COR-L47 (cell line): ENCODE measurements around the gene USP22.

Source experiments
- DNase-seq: peaks from one replicate; lab custom pipeline; 2025; lab: John Stamatoyannopoulos, UW

USP22 gene

DNA sequence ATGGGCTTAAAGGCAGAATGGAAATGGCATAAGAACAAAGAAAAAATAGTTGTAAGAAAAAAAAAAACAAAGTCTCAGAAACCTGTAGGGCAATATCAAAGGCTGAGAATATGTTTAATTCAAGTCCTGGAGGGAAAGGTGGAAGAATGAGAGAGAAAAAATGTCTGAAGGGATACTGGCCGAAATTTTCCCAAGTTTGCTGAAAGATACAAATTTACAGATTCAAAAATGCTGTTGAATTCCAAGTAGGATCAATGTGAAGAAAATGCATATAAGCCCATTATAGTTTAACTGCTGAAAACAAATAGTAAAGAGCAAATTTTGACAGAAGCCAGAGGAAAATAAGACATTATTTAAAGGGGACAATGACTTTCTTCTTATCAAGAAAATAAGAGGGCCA, 6.6 kb upstream of the USP22 start:
- DNase-seq, result no peak

DNA sequence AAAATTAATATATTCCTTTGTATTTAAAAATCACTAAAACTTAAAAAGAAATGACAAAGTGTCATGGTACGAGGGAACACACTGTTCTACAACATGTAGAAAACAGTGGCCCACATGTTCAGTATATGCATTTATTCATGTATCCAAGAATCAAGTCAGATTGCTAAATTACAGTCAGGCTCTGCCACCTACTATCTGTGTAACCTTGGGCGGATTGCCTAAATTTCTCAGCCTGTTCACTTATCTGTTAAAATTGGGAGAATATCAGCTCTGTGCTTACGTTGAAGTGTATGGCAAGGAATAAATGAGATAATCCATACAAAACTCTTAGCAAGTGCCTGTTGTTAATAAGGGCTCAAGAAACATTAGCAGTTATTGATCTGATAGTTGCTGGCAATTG, 3.4 kb upstream of the USP22 start:
- no peak for DNase-seq

DNA sequence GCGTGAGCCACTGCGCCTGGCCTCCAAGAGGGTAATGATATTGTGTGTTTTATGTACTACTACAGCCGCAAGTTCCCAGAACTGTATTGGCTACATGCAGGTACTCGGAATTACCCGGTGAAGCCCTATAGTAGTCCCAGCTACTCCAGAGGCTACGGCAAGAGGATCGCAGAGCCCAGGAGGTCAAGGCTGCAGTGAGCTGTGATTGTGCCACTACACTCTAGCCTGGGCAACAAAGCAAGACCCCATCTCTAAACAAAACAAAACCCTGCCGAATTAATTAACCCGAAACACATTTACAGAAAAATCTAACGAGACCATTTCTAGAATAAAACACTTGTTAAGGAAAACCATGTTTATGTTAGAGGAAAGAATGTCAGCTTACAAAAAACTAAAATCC, 2.2 kb upstream of the USP22 start:
- no peak for DNase-seq

DNA sequence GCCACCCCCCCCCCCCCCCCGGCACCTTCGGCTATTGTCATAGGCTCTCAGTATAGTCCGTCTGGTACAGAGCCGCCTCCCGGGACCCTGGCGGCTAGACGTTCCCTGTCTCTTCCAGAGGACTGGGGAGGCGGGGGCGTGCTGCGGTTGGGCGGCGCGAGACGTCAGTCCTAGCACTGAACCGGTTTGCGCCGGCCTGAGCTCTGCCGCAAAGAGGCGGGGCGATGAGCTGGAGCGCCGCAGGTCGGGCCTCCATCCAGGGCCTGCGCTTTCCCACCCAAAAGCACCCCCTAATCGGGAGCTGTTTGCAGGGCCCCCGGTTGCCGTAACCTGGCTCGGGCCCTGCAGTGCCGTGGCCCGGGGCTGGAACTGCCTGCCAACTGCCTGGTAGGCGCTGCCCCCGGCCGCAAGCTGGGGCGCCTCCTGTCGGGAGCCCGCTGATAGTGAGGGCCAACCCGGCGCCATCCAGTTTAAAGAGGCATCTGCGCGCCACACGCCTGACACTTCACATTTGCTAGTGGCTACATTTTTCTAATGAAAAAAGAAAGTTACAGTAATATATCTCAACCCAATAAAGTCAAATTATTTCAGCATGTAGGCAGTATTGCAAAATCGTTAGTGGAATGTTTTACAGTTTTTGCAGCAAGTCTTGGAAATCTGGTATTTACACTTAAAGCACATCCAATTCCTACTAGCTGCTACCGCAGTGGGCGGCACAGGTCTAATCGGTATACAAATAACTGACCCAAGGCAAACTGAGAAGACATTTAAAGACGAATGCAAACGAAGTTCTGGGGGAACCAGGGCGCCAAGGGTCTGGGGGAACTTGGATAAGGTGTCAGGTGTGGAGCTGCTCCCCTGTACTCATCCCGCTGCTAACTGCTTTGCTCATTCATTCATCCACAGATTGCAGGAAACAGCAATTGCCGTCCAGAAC, 753 bp upstream of the USP22 start:
- peak; percentile 93 for DNase-seq

DNA sequence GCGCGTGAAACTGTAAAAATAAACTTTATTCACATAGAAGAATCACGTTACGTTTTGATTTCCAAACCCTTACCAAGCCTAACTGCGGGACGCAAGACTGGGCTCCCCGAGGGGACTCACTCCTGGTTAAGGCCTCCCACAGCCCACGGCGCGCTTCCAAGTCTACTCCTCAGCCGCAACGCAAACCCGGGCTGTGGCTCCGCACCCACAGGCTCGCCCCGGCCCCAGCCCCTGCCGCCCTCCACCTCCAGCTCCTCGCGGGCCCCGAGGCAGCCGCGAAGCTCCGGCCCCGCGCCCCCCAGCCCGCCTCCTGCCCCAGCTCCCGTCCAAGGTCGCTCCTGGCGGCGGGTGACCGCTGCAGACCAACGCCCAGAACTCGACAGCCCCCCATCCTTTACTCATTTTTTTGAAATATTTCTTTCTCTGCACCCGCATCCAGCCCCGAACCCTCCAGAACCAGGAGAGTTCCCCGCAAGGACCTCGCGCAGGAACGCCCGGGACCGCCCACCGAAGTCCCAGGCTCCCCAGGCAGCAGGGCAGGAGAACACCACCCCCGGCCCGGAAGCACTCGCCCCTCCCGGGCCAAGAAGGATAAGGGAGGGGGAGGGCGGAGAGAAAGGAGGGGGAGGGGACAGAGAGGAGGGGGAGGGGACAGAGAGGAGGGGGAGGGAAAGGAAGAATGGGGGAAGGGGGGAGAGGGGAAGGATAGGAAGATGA, 912 bp downstream of the USP22 start:
- DNase-seq, result peak; percentile 41

DNA sequence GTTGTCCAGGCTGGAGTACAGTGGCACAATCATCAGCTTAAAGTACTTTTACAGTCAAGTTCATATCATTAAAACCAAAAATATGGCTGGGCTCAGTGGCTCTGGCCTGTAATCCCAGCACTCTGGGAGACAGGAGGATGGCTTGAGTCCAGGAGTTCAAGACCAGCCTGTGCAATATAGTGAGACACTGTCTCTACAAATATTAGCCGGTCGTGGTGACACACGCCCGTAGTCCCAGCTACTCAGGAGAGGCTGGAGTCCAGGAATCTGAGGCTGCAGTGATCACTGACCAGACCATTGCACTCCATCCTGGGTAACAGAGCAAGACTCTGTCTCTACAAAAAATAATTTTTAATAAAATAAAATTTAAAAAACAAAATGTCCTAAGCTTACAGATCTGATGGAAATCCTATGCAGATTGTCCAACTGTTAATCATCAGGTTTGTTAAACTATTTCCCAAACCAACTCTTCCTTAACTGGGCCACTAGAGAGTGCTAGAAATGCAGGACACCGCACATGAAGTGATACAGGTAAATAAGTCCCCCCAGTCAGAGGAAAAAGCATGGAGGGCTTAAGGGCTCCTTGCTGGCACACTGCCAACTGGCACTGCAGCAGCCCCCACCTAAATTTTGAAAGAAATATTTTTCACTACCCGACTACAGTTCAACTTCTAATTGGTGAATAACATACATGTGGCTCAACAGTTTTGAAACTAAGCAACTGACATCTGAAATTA, 2.8 kb downstream of the USP22 start:
- DNase-seq, result peak; percentile 50

DNA sequence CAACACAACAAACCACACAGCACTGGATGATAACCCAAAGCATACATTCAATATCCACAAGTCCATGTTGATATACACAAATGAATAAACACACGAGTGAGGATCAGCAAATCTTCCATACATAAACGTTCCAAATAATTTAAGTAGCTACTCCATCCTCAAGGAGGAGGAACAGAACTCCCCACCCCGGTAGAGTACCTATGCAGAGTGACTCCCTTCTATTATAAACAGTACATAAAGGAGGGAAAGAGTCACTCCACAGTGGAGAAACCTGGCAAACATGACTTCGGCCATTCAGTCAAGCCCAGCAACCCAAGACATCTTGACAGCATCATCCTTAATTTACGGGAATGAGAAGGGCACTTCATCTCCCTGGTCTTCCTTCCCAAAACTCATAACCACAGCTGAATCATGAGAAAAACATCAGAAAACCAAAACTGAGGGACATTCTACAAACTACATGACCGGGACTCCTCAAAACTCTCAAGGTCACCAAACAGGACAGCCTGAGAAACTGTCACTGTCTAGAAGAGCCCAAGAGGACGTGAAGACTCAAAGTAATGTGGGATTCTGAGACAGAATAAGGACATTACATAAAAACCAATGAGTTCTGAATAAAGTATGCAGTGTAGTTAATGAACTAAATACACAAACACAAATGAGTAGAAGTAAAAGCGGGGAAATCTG, 5.6 kb downstream of the USP22 start:
- no peak for DNase-seq

DNA sequence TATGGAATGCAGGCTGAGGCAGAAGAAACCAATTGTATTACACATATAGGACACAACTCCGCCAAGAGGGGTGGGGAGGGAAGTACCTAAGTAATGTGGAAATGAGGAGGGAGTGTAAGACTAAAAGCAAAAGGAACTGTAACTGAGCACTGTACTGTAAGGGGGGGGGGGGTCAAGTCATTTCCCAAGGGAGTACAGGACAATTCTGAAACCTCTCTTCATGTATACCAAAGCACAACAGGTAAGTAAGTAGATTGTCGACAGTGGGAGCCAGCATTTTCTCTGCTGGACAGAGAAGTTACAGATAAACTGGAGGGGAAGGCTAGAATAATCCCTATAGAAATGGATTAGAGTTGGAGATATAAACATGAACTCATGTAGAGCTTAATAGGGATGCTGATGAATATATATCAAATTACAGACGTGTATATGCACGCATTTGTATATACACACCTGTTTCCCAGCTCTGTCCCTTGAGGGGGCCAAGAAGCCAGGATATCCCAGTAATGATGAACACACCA, 6.4 kb downstream of the USP22 start:
- no peak for DNase-seq

DNA sequence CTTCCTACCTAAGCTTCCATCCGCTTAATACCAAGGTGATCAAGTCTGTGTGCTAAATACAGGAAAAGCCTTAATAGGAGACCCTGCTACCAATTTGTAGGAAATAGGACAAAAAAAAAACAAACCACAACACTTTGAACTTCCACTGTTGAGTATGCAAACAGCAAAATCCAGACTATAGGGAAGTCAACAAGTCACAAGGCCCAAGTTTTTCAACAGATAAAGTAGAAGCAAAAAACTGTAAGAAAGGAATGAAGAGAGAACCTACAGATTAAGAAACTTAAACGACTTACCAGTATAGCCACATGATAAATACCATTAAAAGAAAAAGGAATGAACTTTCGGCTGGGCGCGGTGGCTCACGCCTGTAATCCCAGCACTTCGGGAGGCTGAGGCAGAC, 7.4 kb downstream of the USP22 start:
- no peak for DNase-seq

DNA sequence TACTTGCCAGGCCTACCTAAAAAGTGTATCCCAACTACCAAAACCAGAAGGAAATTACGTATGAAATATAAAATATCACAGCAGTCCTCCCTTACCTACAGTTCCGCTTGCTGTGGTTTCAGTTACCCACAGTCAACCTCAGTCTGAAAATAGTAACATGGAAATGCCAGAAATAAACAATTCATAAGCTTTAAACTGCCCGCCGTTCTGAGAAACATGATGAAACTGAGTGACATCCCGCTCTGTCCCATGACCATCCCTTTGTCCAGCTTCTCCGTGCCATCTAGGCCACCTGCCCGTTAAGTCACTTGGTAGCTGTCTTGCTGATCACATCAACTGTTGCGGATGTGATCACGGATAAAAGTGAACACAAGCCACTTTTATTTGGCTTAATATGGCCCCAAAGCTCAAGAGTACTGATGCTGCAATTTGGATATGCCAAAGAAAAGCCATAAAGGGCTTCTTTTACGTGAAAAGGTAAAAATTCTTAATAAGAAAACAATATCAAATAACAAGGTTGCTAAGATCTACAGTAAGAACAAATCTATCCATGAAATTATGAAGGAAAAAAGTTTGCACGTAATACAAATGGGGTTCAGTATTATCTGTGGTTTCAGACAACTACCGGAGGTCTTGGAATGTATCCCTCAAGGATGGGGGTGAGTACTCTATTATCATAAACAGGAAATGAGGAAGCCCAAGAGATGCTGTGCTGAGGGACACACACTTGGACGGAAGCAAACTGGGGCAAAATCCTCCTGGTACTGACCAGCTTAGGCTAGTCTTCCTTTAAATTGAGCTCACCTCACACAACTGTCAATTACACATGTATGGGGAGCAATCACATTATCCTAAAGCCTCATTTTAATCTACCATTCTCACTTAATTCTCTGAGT, 8.2 kb downstream of the USP22 start:
- no peak for DNase-seq

DNA sequence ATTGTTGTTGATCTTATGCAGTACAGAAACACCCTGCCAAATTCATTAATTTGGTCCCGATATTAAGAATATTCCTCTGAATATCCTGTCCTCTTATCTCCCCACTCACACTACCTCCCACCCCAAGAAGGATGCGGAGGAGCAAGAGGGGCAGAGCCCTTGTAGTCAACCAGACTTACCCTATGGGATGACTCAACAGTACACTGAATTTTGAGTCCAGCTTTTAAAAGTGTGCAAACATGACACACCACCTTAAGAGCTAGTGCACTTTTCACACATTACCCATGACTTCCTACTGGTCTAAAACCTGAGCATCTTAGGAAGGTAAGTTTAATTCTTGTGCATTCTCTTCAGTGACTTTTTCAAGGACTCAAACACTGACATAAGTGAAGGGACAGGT, 9.5 kb downstream of the USP22 start:
- DNase-seq, result no peak

DNA sequence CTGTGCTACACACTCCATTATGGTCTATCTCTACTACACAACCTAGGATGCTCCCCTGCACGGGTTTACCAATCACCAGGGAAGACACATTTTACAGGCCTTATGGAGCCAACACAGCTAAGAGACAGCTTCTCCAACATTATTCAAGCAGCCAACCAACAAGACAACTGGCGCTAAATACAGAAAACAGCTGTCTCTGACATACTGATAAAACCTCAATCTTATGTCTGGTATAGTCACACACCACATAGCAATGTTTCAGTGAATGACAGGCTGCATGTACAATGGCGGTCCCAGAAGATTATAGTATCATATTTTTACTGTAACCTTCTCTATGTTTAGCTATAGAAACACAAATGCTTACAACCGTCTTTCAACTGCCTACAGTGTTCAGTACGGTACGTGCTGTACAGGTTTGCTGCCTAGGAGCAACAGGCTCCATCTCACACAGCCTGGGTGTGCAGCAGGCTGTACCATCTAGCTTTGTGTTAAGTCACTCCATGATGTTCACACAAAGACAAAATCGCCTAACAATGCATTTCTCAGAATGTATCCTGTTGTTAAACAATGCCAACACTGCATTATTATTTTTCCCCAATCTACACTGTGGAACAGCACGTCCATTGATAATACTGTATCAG, 10.9 kb downstream of the USP22 start:
- no peak for DNase-seq

DNA sequence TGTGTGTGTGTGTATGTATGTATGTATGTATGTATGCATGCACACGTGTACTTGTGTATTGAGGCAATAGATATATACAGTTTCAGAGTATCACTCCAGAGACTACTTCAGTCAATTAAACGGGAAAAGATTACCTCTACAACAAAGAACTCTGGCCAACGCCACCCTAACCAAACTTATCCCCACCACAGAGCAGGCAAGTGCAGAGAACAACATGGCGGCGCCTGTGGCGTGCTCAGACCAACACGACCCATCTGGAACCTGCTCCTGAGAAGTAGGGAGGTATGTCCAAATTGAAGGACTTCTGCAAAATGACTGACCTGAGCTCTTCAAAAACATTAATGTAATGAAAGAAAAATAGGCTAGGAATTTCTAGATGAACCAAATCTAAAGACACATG, 12.4 kb downstream of the USP22 start:
- DNase-seq, result no peak

DNA sequence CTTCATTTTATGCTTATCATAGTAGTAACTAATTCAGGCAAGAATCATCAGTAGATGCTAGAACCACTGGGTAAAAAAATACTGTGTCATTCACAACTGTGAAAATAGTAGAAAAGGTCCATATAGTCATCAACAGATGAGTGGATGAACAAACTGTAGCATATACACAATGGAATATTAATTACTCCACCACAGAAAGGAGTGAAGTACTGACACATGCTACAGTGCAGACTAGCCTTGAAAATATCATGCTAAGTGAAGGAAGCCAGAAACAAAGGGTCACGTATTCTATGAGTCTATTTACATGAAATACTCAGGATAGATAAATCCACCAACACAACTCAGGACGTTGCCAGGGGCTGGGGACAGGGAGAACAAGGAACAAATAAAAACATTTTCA, 13.3 kb downstream of the USP22 start:
- DNase-seq, result no peak

DNA sequence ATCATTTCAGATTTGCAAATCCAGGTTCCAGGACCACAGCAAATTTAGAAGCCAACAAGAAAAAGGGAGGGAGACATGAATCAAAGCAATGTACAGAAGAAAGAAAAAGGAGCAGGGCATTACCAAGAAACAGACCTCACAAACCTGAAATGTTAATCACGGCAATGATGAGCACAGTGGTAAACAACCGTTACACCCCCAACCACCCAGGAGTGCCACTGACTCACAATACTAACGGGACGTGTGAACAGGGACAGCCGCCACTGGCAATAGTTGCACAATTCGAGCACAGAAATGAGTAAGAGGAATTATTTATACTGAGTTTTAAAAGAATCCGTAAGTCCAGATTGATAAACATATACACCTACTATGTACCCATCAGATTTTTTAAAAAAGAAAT, 13.8 kb downstream of the USP22 start:
- no peak for DNase-seq

DNA sequence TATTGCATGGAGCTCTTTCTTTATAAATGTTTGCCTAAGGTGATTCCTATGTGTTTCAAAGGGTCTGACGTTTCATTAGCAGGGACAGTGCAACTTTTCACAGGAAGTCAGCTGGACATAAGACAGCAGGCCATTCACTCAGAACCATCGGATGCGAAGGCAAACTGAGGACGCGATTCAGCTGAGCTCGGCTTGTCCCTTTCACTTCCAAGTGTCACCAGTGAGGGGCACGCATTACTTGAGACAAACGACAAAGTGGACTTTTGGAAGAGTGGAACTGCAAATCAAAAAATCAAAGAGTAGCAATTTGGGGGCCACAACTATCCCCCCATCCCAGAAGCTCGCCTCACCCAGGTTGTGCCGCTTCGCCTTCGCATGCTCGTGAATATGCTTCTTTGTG, 14.6 kb downstream of the USP22 start:
- DNase-seq, result no peak

DNA sequence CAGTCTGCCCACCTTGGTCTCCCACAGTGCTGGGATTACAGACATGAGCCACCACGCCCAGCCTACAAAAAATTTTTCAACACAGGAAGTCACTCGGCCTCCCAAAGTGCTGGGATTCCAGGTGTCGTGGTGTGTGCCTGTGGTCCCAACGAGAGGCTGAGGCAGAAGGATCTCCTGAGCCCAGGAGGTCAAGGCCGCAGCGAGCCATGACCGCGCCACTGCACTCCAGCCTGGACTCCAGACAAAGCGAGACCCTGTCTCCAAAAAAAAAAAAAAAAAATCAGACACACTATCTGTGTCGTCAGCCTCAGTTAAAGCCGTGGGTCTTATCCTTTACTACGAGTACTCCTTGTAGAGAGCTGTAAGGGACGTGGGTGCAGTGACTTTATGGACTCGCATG, 15.8 kb downstream of the USP22 start:
- no peak for DNase-seq

DNA sequence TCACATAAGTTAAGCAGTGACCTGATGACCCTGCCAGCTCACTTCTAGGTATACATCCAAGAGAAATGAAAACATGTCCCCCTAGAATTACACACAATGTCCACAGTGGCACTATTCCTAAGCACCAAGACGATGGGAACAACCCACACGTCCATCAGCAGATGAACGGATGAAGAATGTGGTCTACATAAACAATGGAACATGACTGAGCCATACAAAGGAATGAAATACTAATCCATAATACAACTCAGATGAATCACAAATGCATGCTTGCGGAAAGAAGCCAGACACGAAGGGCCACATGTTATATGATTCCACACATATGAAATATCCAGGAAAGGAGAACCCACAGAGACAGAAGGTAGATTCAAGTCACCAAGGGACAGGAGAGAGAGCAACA, 17.4 kb downstream of the USP22 start:
- DNase-seq, result no peak

DNA sequence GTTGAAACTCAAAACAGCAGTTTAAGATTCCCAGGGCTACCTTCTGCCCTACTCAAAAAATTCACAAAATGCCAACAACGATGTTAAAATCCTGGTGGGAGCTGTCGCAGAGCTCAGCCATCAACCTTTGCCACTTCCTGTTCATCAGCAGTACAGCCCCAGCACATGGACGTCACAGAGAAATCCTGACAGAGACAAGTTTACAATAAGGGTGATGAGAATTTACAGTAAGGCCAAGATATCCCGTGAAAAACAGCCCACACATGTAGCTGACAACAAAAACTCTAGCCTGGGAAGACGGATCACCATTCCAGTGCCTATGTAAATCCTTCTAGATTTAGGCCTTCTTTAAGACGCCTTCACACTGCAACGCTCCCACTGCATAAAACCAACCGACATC, 18.8 kb downstream of the USP22 start:
- DNase-seq, result no peak

DNA sequence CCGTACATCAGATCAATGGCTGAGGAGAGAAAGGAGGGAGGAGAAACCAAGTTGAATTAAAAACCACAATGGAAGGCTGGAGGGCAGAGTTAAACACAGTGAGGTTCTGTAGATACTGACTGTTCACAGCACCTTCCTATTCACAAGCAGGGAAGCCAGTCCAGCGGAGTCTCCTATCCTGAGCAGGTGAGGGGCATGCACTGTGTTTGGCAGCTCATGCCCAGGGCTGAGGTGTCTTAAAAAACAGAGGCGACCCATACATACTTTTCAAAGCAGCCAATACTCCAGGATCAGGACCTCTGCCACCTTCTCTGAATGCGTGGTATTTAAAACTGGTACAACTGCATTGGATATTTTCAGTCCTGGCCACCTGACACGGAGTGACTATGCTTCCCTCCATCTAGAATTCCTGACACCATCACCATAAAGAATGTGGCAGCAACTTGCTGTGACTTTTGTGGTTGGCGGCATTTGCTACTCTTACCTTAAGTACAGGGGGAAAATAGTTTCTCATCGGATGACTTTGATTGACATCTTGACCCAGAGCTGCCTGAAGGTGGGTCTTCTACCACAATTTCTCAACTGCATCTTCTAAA, 21.5 kb downstream of the USP22 start:
- DNase-seq, result no peak
